Pancreas (tissue), 10 donors: ENCODE results near the gene FCHSD1. TPM values are rescaled to one million over a fixed set of nuclear protein-coding genes. Genes with fewer than 3 reads are reported as not detected.
A peak's percentile ranks its signal among the peaks of the same experiment; 100 is the strongest.

Source experiments
- ATAC-seq, 4 donors: fragments of 200-7000 bp; cut with Tn5 transposase; one replicate each; pipeline versions ENCODE4 v1.8.0 to v1.9.1; 2020; ENCODE audit warnings: mild to moderate bottlenecking in 4 of 4, moderate library complexity in 4 of 4
- DNase-seq, 6 donors: peaks; one replicate each; pipeline ENCODE4 v3.0.0-alpha.2; 2020
- FAIRE-seq: peaks from 2 replicates; lab custom pipeline; 2012; peaks lifted over from hg19 to GRCh38; lab: Jason Lieb, UNC
- H3K27ac ChIP-seq, 4 donors: fragments of 200-600 bp; sonication (generic); 1 replicate in 3 of 4; 2 replicates in 1 of 4; pipeline versions ENCODE4 v1.5.0 to v1.8.0; 2020
- H3K27me3 ChIP-seq, 4 donors: fragments of 200-600 bp; one replicate each; pipeline ENCODE4 v1.8.0; 2021
- H3K36me3 ChIP-seq, 3 donors: fragments of 200-600 bp; sonication (generic) in 1 of 3; one replicate each; pipeline versions ENCODE4 v1.5.0 to v1.8.0; 2020 to 2021
- H3K4me1 ChIP-seq, 3 donors: fragments of 200-600 bp; one replicate each; pipeline ENCODE4 v1.8.0; 2021
- H3K4me3 ChIP-seq, 4 donors: fragments of 200-600 bp; sonication (generic) in 2 of 4; one replicate each; pipeline versions ENCODE4 v1.5.0 to v1.8.0; 2020 to 2021
- H3K9me3 ChIP-seq, 4 donors: fragments of 200-600 bp; one replicate each; pipeline ENCODE4 v1.8.0; 2021
- CTCF ChIP-seq, 4 donors: fragments of 200-600 bp; sonication (generic) in 3 of 4; IDR thresholded peaks; one replicate each; pipeline versions ENCODE4 v1.5.0 to v1.8.0; 2021; ENCODE audit warnings: antibody characterized with exemption in 4 of 4
- WGBS, 2 donors: extraction: QIAGEN DNeasy Blood & Tissue Kit; methylation state at CpG; one replicate each; pipeline ENCODE4 v1.1.7; 2013; 5-methylcytosine and 5-hydroxymethylcytosine counted together
- intact Hi-C, 3 donors: fragments of 100-400 bp; cut with DNase I; formaldehyde crosslinking; loops; one replicate each; pipeline versions ENCODE4 v1.11.1 to v1.14.2; 2022
- polyA plus RNA-seq, 2 donors: library from polyadenylated mRNA; stranded (reverse); fragments of 200-250 nt; gene quantifications; one replicate each; pipeline ENCODE4 v1.2.3, GENCODE V29; 2013
- total RNA-seq, 6 donors: library from RNA; stranded (reverse); fragmentation: NEBNext Ultra II Directional in 4 of 6; extraction: Animal tissue kit (Norgen Biotek cat#: 25700) in 4 of 6; gene quantifications; one replicate each; pipeline versions ENCODE4 v1.2.1 to v1.2.4, GENCODE V29; 2021 to 2023
- donor health status: healthy with polysubstance abuse.
- donor health status: DM: no; HTN: no; CAD: no; lungs with moderate emphysema.
- donor health status: DM: no; HTN: no; CAD: no.
- donor health status: control.
- donor health status: control.
- donor health status: Bipolar disorder and iron deficiency.
- donor health status: DM: yes; HTN: yes; CAD: no.
- donor health status: DM: no; HTN: no; CAD: no.
- donor health status: DM: no; HTN: no; CAD: no.
- donor health status: DM: yes; HTN: yes; CAD: no.

The FCHSD1 gene
- total RNA-seq, result 10 to 100 TPM in 1 of 6 donors, 1 to 10 TPM in 5; 4.8 to 18.3 (median 7.7) TPM
- polyA plus RNA-seq, result 10 to 100 TPM; 20.0 to 22.4 TPM

- Histone ChIP-seq H3K36me3 (no peaks in the 10 kb centered on the region), H3K4me3 (peak within 1 kb of the TSS; percentile 37 to 78 (median 66)), H3K9me3 (no peaks in the 10 kb centered on the region), H3K27me3 (no peaks in the 10 kb centered on the region), H3K27ac (peak within 1 kb of the TSS in 1 of 4 donors; percentile 11), H3K4me1 (no peaks in the 10 kb centered on the region)
- TF ChIP-seq CTCF (IDR thresholded peaks at IDR 0.05), result no peak
- ATAC-seq (peak; percentile 97 to 99 (median 98)), DNase-seq (peak; percentile 86 to 97 (median 92)), FAIRE-seq (no peak)
- intact Hi-C loops, result no loop called here
- 4% methylated on average over 48 to 50 of the region's 50 CpGs for WGBS, 2 donors
These were observed at the start of gene FCHSD1 for GRCh38 chr5:141650851-141651727. TSS of gene FCHSD1 (minus strand) at chr5:141651418. CDS start at chr5:141651368, 50 bp downstream.

GRCh38 chr5:141697586-141697985 is 46.4 kb upstream of the FCHSD1 start:
- DNase-seq (no peak), FAIRE-seq (no peak), ATAC-seq (no peak)
- no peaks in the 10 kb centered on the region for H3K36me3 ChIP-seq
- TF ChIP-seq CTCF (IDR thresholded peaks at IDR 0.05), result no peak
- peaks cover 0 to 7% (median 2%) of the 10 kb centered on the region in 4 donors for H3K27me3 ChIP-seq
- H3K4me3 ChIP-seq, result no peak overlapping the region
- H3K27ac ChIP-seq, result no peak overlapping the region
- WGBS, 2 donors, result 80 to 88% methylated on average over 3 of the region's 3 CpGs
- intact Hi-C loops, result no loop called here
- peaks cover 0 to 5% (median 0%) of the 10 kb centered on the region in 3 donors for H3K4me1 ChIP-seq
- H3K9me3 ChIP-seq, result no peaks in the 10 kb centered on the region

GRCh38 chr5:141696431-141696830 is 45.2 kb upstream of the FCHSD1 start:
- no peak overlapping the region for H3K27ac ChIP-seq
- ATAC-seq (no peak), DNase-seq (no peak), FAIRE-seq (no peak)
- intact Hi-C loops, result no loop called here
- H3K27me3 ChIP-seq, result peaks cover 0 to 7% (median 2%) of the 10 kb centered on the region in 4 donors
- TF ChIP-seq CTCF (IDR thresholded peaks at IDR 0.05), result no peak
- H3K4me1 ChIP-seq, result peaks cover 0 to 3% (median 3%) of the 10 kb centered on the region in 3 donors
- no peaks in the 10 kb centered on the region for H3K36me3 ChIP-seq
- no peaks in the 10 kb centered on the region for H3K9me3 ChIP-seq
- no peak overlapping the region for H3K4me3 ChIP-seq
- WGBS, 2 donors, result 79 to 93% methylated on average over 2 of the region's 2 CpGs

- no peak overlapping the region for H3K27ac ChIP-seq
- ATAC-seq, result peak in 2 of 4 donors; percentile 24 to 49
- intact Hi-C loops, result no loop called here
These were observed 44.5 kb upstream of the FCHSD1 start for GRCh38 chr5:141695627-141696215.

More at GRCh38 chr5:141695627-141696215, 44.5 kb upstream of the FCHSD1 start:
- DNase-seq (no peak), FAIRE-seq (no peak)
- Histone ChIP-seq H3K36me3 (no peaks in the 10 kb centered on the region), H3K9me3 (no peaks in the 10 kb centered on the region), H3K4me1 (peaks cover 0 to 3% (median 3%) of the 10 kb centered on the region in 3 donors), H3K27me3 (peaks cover 0 to 7% (median 2%) of the 10 kb centered on the region in 4 donors), H3K4me3 (no peak overlapping the region)
- 41 to 45% methylated on average over 11 of the region's 11 CpGs for WGBS, 2 donors
- TF ChIP-seq CTCF (IDR thresholded peaks at IDR 0.05), result no peak
